Parathyroid adenoma (tissue), 2 donors: ENCODE data around the gene MERTK.

Experiments used
- H2AFZ ChIP-seq: fragments of 300-600 bp; sonication (generic); one replicate; pipeline ENCODE4 v1.7.0; 2017; ENCODE audit warnings: antibody characterized with exemption, mild to moderate bottlenecking
- H3K27ac ChIP-seq: fragments of 300-600 bp; sonication (generic); one replicate; pipeline ENCODE4 v1.7.0; 2017
- H3K27me3 ChIP-seq: fragments of 300-600 bp; sonication (generic); one replicate; pipeline ENCODE4 v1.7.0; 2017; ENCODE audit warnings: low read length; ENCODE audit not compliant: control insufficient read depth, insufficient read depth
- H3K36me3 ChIP-seq: fragments of 300-600 bp; sonication (generic); one replicate; pipeline ENCODE4 v1.7.0; 2017; ENCODE audit warnings: low read length; ENCODE audit not compliant: control insufficient read depth, insufficient read depth
- H3K4me1 ChIP-seq: fragments of 300-600 bp; sonication (generic); one replicate; pipeline ENCODE4 v1.7.0; 2017; ENCODE audit warnings: control low read depth
- H3K4me2 ChIP-seq: fragments of 300-600 bp; sonication (generic); one replicate; pipeline ENCODE4 v1.7.0; 2017; ENCODE audit warnings: low read length
- H3K4me3 ChIP-seq: fragments of 300-600 bp; sonication (generic); one replicate; pipeline ENCODE4 v1.7.0; 2017; ENCODE audit warnings: low read depth, low read length
- H3K79me2 ChIP-seq: fragments of 300-600 bp; sonication (generic); one replicate; pipeline ENCODE4 v1.7.0; 2017; ENCODE audit warnings: control low read depth
- H3K9ac ChIP-seq: fragments of 300-600 bp; sonication (generic); one replicate; pipeline ENCODE4 v1.7.0; 2017; ENCODE audit warnings: mild to moderate bottlenecking
- H3K9me3 ChIP-seq: fragments of 300-600 bp; sonication (generic); one replicate; pipeline ENCODE4 v1.7.0; 2017; ENCODE audit warnings: low read length; ENCODE audit not compliant: control insufficient read depth
- TF ChIP-seq, protein P1 (sequence below): fragments of 300-600 bp; sonication (generic); IDR thresholded peaks from one replicate; pipeline ENCODE4 v1.7.0; 2017; ENCODE audit warnings: antibody characterized with exemption, mild to moderate bottlenecking
- donor health status: primary hyperparathyroidism.

MERTK gene

DNA sequence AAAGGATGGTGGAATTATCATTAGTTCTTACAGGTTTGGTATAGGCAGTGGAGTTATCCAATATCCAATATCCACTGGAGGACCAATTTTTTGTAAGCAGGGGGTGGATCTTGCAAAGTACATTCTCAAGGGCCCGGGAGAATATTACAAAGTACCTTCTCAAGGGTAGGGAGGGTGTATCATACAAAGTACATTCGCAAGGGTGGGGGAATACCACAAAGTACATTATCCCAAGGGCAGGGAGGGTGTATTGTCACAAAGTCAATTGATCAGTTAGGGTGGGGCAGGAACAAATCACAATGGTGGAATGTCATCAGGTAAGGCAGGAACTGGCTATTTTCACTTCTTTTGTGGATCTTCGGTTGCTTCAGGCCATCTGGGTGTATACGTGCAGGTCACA lies 101.4 kb downstream of the MERTK start:
- Histone ChIP-seq H3K4me3 (no peak overlapping the region), H3K36me3 (no peaks in the 10 kb centered on the region), H3K9ac (no peak overlapping the region), H2AFZ (no peak overlapping the region), H3K4me1 (no peaks in the 10 kb centered on the region), H3K4me2 (no peak overlapping the region), H3K9me3 (no peaks in the 10 kb centered on the region), H3K27ac (no peak overlapping the region), H3K79me2 (no peaks in the 10 kb centered on the region), H3K27me3 (no peaks in the 10 kb centered on the region)
- TF ChIP-seq, protein P1, sequence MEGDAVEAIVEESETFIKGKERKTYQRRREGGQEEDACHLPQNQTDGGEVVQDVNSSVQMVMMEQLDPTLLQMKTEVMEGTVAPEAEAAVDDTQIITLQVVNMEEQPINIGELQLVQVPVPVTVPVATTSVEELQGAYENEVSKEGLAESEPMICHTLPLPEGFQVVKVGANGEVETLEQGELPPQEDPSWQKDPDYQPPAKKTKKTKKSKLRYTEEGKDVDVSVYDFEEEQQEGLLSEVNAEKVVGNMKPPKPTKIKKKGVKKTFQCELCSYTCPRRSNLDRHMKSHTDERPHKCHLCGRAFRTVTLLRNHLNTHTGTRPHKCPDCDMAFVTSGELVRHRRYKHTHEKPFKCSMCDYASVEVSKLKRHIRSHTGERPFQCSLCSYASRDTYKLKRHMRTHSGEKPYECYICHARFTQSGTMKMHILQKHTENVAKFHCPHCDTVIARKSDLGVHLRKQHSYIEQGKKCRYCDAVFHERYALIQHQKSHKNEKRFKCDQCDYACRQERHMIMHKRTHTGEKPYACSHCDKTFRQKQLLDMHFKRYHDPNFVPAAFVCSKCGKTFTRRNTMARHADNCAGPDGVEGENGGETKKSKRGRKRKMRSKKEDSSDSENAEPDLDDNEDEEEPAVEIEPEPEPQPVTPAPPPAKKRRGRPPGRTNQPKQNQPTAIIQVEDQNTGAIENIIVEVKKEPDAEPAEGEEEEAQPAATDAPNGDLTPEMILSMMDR, result no peak

DNA sequence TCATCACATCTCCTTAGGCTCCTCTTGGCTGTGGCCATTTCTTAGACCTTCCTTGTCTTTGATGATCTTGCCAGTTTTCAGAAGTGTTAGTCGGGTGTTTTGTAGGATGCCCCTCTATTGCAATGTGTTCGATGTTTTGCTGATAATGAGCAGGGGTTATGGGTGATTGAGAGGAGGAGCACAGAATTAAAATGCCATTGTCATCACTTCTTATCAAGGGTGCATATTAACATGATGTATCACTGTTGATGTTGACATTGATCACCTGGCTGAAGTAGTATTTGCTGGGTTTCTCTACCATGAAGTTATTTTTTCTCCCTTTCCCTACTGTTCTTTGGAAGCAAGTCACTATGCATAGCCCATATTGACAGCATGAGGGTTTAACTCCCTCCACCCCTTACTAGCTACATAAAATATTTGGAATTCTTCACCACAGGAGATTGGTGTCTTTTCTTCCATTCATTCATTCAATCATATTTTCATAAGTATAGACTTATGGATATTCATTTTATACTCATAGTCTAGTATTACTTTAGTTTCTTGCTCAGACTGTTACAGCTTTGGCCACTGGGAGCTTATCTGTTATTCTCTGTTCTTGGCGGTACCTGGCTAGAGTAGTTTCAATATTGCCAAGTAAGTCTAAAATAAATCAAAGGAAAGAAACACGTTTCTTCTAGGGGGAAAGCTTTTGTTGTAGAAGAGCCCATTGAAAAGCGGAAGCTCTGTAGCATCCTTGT lies 102.2 kb downstream of the MERTK start:
- TF ChIP-seq, protein P1, result no peak
- no peaks in the 10 kb centered on the region for H3K9me3 ChIP-seq
- no peaks in the 10 kb centered on the region for H3K36me3 ChIP-seq
- no peaks in the 10 kb centered on the region for H3K79me2 ChIP-seq
- H3K4me1 ChIP-seq, result no peaks in the 10 kb centered on the region
- H3K27ac ChIP-seq, result no peak overlapping the region
- H3K9ac ChIP-seq, result no peak overlapping the region
- no peak overlapping the region for H3K4me2 ChIP-seq
- no peaks in the 10 kb centered on the region for H3K27me3 ChIP-seq
- H2AFZ ChIP-seq, result no peak overlapping the region
- H3K4me3 ChIP-seq, result no peak overlapping the region

DNA sequence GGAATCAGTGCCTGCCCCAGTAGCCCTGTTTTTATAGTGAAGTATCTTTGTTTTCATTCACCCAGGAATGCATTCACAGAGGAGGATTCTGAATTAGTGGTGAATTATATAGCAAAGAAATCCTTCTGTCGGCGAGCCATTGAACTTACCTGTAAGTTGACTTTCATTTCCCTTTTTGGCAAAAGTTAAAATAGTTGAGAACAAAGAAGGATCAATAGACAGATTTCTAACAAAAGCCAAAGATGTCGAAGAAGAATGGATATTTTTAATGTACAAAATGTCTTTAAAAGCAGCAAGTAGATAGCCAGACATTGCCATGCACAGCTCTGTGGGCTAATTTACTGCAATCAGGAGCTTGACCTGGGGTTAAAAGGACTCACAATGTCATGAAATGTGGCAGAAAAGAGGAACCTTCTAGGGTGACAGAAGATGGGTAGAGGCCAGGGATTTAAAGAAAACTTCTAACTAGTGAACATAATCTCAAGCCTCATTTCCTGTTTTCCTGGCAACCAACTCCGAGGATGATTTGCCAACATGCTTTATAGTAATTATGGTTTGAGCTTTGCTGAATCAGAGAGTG lies 102.8 kb downstream of the MERTK start:
- Histone ChIP-seq H2AFZ (no peak overlapping the region), H3K9ac (no peak overlapping the region), H3K27ac (no peak overlapping the region), H3K9me3 (no peaks in the 10 kb centered on the region), H3K4me1 (no peaks in the 10 kb centered on the region), H3K4me3 (no peak overlapping the region), H3K4me2 (no peak overlapping the region), H3K79me2 (no peaks in the 10 kb centered on the region), H3K36me3 (no peaks in the 10 kb centered on the region), H3K27me3 (no peaks in the 10 kb centered on the region)
- TF ChIP-seq, protein P1, result no peak

DNA sequence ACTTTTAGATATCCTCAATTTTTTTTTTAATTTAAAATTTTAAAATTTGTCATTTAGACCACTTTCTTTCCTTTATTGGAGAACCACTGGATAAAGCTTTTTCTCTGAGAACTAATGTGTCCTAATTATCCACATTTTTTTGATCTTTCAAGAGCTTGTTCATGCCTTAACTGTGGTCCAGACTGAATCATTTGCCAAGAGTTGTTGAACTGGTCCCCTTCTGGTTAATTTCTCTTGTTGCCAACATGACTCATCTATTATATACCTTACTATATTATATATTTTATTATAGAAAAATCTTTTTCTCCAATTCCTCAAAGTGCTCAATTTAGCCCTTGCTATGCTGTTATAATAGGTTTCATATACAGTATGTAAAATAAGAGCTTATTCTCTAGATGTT lies 103.5 kb downstream of the MERTK start:
- H3K4me3 ChIP-seq, result no peak overlapping the region
- H3K79me2 ChIP-seq, result no peaks in the 10 kb centered on the region
- no peaks in the 10 kb centered on the region for H3K27me3 ChIP-seq
- no peaks in the 10 kb centered on the region for H3K9me3 ChIP-seq
- H3K36me3 ChIP-seq, result no peaks in the 10 kb centered on the region
- no peak overlapping the region for H3K27ac ChIP-seq
- TF ChIP-seq, protein P1, result no peak
- no peak overlapping the region for H3K4me2 ChIP-seq
- H2AFZ ChIP-seq, result no peak overlapping the region
- H3K4me1 ChIP-seq, result no peaks in the 10 kb centered on the region
- H3K9ac ChIP-seq, result no peak overlapping the region
